IPS DF 4.7 (cell line): ENCODE data around the gene ATG13.

Source experiments
- DNase-seq: peaks from one replicate; pipeline ENCODE4 v3.0.0-alpha.2; 2013; ENCODE audit warnings: low spot score; ENCODE audit errors: extremely low read depth

ATG13 gene

GRCh38 chr11:46722566-46723358 is 105.4 kb downstream of the ATG13 start:
- DNase-seq: no peak

- DNase-seq: no peak
Observed at GRCh38 chr11:46723359-46723680, 106.0 kb downstream of the ATG13 start.

- DNase-seq: no peak
Observed at GRCh38 chr11:46724088-46724487, 106.7 kb downstream of the ATG13 start.
